Thoracic aorta endothelial cell (primary cell): ENCODE measurements around the gene CNTRL. TPM values are rescaled to one million over a fixed set of nuclear protein-coding genes. Genes with fewer than 3 reads are reported as not detected.

Source experiments
- small RNA-seq: library from RNA; depleted of rRNA; stranded (forward); fragments of <200 nt; gene quantifications from one replicate; pipeline ENCODE3, GENCODE V24; 2012
- total RNA-seq: library from RNA; depleted of rRNA; stranded (reverse); fragments of >200 nt; gene quantifications from 2 replicates; pipeline ENCODE4 v1.2.3, GENCODE V29; 2012

Gene CNTRL, protein sequence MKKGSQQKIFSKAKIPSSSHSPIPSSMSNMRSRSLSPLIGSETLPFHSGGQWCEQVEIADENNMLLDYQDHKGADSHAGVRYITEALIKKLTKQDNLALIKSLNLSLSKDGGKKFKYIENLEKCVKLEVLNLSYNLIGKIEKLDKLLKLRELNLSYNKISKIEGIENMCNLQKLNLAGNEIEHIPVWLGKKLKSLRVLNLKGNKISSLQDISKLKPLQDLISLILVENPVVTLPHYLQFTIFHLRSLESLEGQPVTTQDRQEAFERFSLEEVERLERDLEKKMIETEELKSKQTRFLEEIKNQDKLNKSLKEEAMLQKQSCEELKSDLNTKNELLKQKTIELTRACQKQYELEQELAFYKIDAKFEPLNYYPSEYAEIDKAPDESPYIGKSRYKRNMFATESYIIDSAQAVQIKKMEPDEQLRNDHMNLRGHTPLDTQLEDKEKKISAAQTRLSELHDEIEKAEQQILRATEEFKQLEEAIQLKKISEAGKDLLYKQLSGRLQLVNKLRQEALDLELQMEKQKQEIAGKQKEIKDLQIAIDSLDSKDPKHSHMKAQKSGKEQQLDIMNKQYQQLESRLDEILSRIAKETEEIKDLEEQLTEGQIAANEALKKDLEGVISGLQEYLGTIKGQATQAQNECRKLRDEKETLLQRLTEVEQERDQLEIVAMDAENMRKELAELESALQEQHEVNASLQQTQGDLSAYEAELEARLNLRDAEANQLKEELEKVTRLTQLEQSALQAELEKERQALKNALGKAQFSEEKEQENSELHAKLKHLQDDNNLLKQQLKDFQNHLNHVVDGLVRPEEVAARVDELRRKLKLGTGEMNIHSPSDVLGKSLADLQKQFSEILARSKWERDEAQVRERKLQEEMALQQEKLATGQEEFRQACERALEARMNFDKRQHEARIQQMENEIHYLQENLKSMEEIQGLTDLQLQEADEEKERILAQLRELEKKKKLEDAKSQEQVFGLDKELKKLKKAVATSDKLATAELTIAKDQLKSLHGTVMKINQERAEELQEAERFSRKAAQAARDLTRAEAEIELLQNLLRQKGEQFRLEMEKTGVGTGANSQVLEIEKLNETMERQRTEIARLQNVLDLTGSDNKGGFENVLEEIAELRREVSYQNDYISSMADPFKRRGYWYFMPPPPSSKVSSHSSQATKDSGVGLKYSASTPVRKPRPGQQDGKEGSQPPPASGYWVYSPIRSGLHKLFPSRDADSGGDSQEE (N-terminal part only)
- total RNA-seq, result 18.8 and 23.3 TPM in 2 replicates

DNA sequence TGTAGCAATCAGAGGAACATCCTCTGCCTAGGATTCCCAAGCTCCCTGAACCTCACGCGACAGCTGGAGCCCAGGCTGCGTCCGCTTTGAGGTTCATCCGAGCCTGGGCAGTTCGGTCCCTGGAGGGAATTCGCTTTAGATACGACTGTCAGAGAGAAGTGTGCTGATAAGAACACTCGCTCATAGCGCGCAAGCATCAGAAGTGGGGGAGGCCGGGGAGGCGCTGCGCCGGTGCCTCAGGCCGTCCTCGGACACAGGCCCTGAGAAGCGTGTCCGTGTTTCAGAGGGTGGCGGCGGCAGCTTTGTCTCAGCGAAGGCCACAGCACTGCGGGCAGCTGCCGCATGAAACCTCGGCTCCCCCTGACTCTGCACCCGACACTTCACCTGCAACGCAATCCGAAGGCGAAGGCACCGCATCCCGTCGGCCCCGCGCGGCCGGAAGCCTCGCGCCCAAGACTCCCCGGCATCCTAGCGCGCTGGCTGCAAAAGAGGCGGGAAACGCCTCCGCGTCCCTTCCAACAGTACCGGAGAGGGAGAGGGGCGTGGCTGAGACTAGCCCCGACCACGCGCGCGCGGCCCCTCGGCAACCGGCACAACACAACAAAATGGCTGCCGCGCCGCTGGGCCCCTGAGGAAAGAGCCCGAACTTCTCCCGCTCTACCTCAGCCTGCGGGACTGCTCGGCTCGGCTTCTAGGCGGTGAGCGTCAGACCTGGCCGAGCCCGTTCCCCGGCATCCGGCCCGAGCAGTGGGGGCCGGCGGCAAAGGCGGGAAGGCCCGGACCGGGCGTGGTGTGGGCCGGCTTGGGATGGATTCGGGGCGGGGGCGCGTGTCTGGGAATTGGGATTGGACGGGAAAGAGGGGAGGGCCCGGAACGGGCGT, at the start of gene CNTRL:
Gene CNTRL (plus strand): TSS at position 586 of the 881 bp plus-strand sequence. CDS start 13,372 bp downstream, outside the sequence.

GRCh38 chr9:121050128-121050988, 24.4 kb upstream of the CNTRL start, which contains the start of gene C5:
Gene C5 (minus strand): TSS chr9:121050275. CDS start chr9:121050246, 29 bp downstream.

GRCh38 chr9:121201738-121202533, 127.2 kb downstream of the CNTRL start, which contains the start of gene RAB14:
Gene RAB14 (minus strand): TSS chr9:121201869. CDS start chr9:121193412, 8,457 bp downstream.

Small RNAs within 50 kb of the gene (small RNA-seq; reads per million reads assigned to genes)
- not detected for gene RN7SL181P

Other genes with a start within 250 kb of the CNTRL start
- gene PSMD5, start 232.0 kb upstream of the CNTRL start, total RNA-seq, result 58.0 and 62.5 TPM in 2 replicates
- gene PHF19, start 197.8 kb upstream of the CNTRL start, total RNA-seq, result 50.4 and 82.0 TPM in 2 replicates
- gene TRAF1, start 148.2 kb upstream of the CNTRL start, total RNA-seq, result 1.1 and 1.3 TPM in 2 replicates
- gene C5, start 24.7 kb upstream of the CNTRL start, total RNA-seq, result 3.4 and 4.0 TPM in 2 replicates
- 73.5 and 78.5 TPM in 2 replicates for gene RAB14, start 126.9 kb downstream of the CNTRL start, total RNA-seq
- gene GSN, start 193.2 kb downstream of the CNTRL start, total RNA-seq, result 146 and 150 TPM in 2 replicates